Keratinocyte (primary cell): Measurements from ENCODE around the gene CLRN2. TPM values are rescaled to one million over a fixed set of nuclear protein-coding genes. Genes with fewer than 3 reads are reported as not detected.

Source experiments
- DNase-seq: peaks from one replicate; pipeline ENCODE4 v3.0.0-alpha.2; 2011; ENCODE audit warnings: low read depth, missing footprints, low spot score
- FAIRE-seq: peaks from 2 replicates; lab custom pipeline; 2011; peaks lifted over from hg19 to GRCh38; lab: Jason Lieb, UNC
- H2AFZ ChIP-seq: 2 replicates; pipeline ENCODE4 v1.6.0; 2012; ENCODE audit warnings: low read length, control low read depth, inconsistent platforms; ENCODE audit not compliant: control insufficient read depth
- H3K27ac ChIP-seq: 2 replicates; pipeline ENCODE4 v1.5.1; 2011; ENCODE audit warnings: low read length; ENCODE audit not compliant: control insufficient read depth, insufficient read depth
- H3K27me3 ChIP-seq: 3 replicates; pipeline ENCODE4 v1.6.0; 2011; ENCODE audit warnings: low read length; ENCODE audit not compliant: control insufficient read depth, insufficient read depth; ENCODE audit errors: extremely low read depth
- H3K36me3 ChIP-seq, 2 experiments: 2 replicates in 1 of 2; 3 replicates in 1 of 2; pipeline ENCODE4 v1.5.1; 2011; ENCODE audit warnings: low read length in 2 of 2, mild to moderate bottlenecking in 1 of 2; ENCODE audit not compliant: control insufficient read depth in 2 of 2, insufficient read depth in 2 of 2; ENCODE audit errors: extremely low read depth in 1 of 2
- H3K4me1 ChIP-seq: 3 replicates; pipeline ENCODE4 v1.5.1; 2011; ENCODE audit warnings: low read length; ENCODE audit not compliant: control insufficient read depth, insufficient read depth; ENCODE audit errors: extremely low read depth
- H3K4me2 ChIP-seq: 3 replicates; pipeline ENCODE4 v1.6.0; 2011; ENCODE audit warnings: low read depth, low read length; ENCODE audit not compliant: control insufficient read depth, insufficient read depth; ENCODE audit errors: extremely low read depth
- H3K4me3 ChIP-seq, 3 experiments: fragments of 200-600 bp in 1 of 3; sonication (generic) in 1 of 3; 2 replicates in 2 of 3; 3 replicates in 1 of 3; pipeline ENCODE4 v1.5.1; 2011 to 2016; ENCODE audit warnings: low read length in 3 of 3, mild to moderate bottlenecking in 3 of 3, control low read depth in 2 of 3, inconsistent platforms in 1 of 3, low read depth in 1 of 3, mixed read lengths in 1 of 3, mixed run types in 1 of 3, moderate library complexity in 1 of 3; ENCODE audit not compliant: control insufficient read depth in 2 of 3, insufficient read depth in 2 of 3; ENCODE audit errors: extremely low read depth in 1 of 3
- H3K79me2 ChIP-seq: 2 replicates; pipeline ENCODE4 v1.6.0; 2012; ENCODE audit warnings: low read length; ENCODE audit not compliant: control insufficient read depth, insufficient read depth
- H3K9ac ChIP-seq: 3 replicates; pipeline ENCODE4 v1.6.0; 2011; ENCODE audit warnings: low read length; ENCODE audit not compliant: control insufficient read depth, insufficient read depth; ENCODE audit errors: extremely low read depth
- H3K9me1 ChIP-seq: 3 replicates; pipeline ENCODE4 v1.6.0; 2011; ENCODE audit warnings: low read length; ENCODE audit not compliant: control insufficient read depth, insufficient read depth; ENCODE audit errors: extremely low read depth
- H3K9me3 ChIP-seq: 2 replicates; pipeline ENCODE4 v1.5.1; 2012; ENCODE audit warnings: low read depth, low read length; ENCODE audit not compliant: control insufficient read depth
- H4K20me1 ChIP-seq: 3 replicates; pipeline ENCODE4 v1.6.0; 2011; ENCODE audit warnings: low read length; ENCODE audit not compliant: control insufficient read depth, insufficient read depth; ENCODE audit errors: extremely low read depth
- EZH2 ChIP-seq: IDR thresholded peaks from one replicate; pipeline ENCODE4 v1.6.1; 2012; ENCODE audit warnings: inconsistent platforms, mild to moderate bottlenecking, low read length, moderate library complexity
- dilution Hi-C: fragments of 300-500 bp; cut with MboI; formaldehyde crosslinking; loops from one replicate; pipeline ENCODE4 v1.7.0; 2020; ENCODE audit warnings: low sequenced_read_pairs; ENCODE audit not compliant: extremely low pct_ligation_motif_present
- polyA plus RNA-seq, 5 experiments: library from polyadenylated mRNA; depleted of rRNA in 3 of 5; stranded (reverse) in 3 of 5; stranded (forward) in 1 of 5; unstranded in 1 of 5; fragments of >200 nt; gene quantifications; 1 replicate in 1 of 5; 2 replicates in 3 of 5; 3 replicates in 1 of 5; pipeline versions ENCODE4 v1.2.1 to v1.2.3, GENCODE V29; 2011 to 2012; ENCODE audit warnings: missing spikeins in 2 of 5, low read depth in 1 of 5, low replicate concordance in 1 of 5
- TF ChIP-seq, protein P1 (sequence below), 3 experiments: IDR thresholded peaks in 1 of 3; conservative IDR thresholded peaks in 1 of 3; optimal IDR thresholded peaks in 1 of 3; 2 replicates in 2 of 3; 3 replicates in 1 of 3; pipeline versions ENCODE3 to v1.5.1; 2011; ENCODE audit warnings: low read length in 3 of 3, mild to moderate bottlenecking in 3 of 3, moderate library complexity in 2 of 3, control low read depth in 1 of 3, inconsistent platforms in 1 of 3; ENCODE audit not compliant: insufficient read depth in 2 of 3; ENCODE audit errors: extremely low read depth in 1 of 3

Gene CLRN2
- polyA plus RNA-seq, 1 donor (not counting 4 experiments of a cell fraction or from before 2014, with no cell fraction given), result not detected

- dilution Hi-C loops, result no loop called here
- H3K4me2 ChIP-seq, result no peak overlapping the region
- no peak overlapping the region for H3K27ac ChIP-seq
- DNase-seq (no peak), FAIRE-seq (no peak)
- no peak overlapping the region for H3K4me3 ChIP-seq
- H3K9me1 ChIP-seq, result no peaks in the 10 kb centered on the region
- H3K9me3 ChIP-seq, result no peaks in the 10 kb centered on the region
- H3K27me3 ChIP-seq, result peaks cover 3% of the 10 kb centered on the region
- no peaks in the 10 kb centered on the region for H3K36me3 ChIP-seq
- no peak for TF ChIP-seq EZH2
- TF ChIP-seq, protein P1, sequence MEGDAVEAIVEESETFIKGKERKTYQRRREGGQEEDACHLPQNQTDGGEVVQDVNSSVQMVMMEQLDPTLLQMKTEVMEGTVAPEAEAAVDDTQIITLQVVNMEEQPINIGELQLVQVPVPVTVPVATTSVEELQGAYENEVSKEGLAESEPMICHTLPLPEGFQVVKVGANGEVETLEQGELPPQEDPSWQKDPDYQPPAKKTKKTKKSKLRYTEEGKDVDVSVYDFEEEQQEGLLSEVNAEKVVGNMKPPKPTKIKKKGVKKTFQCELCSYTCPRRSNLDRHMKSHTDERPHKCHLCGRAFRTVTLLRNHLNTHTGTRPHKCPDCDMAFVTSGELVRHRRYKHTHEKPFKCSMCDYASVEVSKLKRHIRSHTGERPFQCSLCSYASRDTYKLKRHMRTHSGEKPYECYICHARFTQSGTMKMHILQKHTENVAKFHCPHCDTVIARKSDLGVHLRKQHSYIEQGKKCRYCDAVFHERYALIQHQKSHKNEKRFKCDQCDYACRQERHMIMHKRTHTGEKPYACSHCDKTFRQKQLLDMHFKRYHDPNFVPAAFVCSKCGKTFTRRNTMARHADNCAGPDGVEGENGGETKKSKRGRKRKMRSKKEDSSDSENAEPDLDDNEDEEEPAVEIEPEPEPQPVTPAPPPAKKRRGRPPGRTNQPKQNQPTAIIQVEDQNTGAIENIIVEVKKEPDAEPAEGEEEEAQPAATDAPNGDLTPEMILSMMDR (optimal IDR thresholded peaks at IDR 0.05 in 1 of 3, IDR thresholded peaks at IDR 0.05 in 1 of 3, conservative IDR thresholded peaks at IDR 0.05 in 1 of 3; ENCODE audit: extremely low read depth in 1 of 3, insufficient read depth in 2 of 3, low read length in 3 of 3), result no peak
- H2AFZ ChIP-seq, result no peak overlapping the region
- no peak overlapping the region for H3K9ac ChIP-seq
- H4K20me1 ChIP-seq, result no peaks in the 10 kb centered on the region
- H3K4me1 ChIP-seq, result no peaks in the 10 kb centered on the region
- H3K79me2 ChIP-seq, result no peaks in the 10 kb centered on the region
These were observed 13.7 kb downstream of the CLRN2 start for GRCh38 chr4:17528551-17529165.

DNA sequence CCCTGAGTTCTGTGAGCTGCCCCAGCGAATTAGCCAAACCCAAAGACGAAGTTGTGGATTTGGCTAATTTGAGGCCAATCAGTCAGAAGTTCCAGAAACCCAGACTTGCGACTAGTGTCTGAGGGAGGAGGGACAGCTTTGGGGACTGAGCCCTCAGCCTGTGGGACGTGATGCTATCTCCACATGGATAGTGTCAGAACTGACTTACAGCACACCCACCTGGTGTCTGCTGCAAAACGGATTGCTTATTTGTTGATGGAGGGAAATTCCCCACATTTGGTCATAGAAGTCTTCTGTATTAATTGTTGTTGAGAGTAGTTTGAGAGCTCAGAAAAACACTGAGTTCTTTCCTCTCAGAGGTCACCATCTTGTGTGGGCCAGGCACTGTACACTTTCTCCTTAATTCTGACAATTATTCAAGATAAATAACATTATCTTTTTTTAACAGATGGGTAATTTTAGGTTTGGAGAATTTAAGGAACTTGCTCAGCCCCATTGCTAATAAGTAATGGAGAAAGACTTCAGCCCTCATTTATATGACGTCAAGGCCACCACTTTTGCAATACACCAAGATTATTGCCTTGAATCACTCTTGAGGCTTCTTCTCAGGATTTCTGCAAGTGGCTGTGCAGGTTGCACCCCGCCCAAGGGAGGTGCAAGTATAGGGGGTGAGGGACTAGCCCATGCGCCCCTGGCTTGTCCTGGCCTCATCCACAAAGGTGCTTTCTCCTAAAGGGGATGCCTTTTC is 16.7 kb downstream of the CLRN2 start:
- Histone ChIP-seq H3K9me3 (no peaks in the 10 kb centered on the region), H3K9ac (no peak overlapping the region), H3K4me2 (no peak overlapping the region), H3K4me1 (no peaks in the 10 kb centered on the region), H3K9me1 (no peaks in the 10 kb centered on the region), H3K27ac (no peak overlapping the region), H3K27me3 (peaks cover 3% of the 10 kb centered on the region), H3K79me2 (no peaks in the 10 kb centered on the region), H4K20me1 (no peaks in the 10 kb centered on the region), H3K4me3 (no peak overlapping the region), H3K36me3 (no peaks in the 10 kb centered on the region), H2AFZ (no peak overlapping the region)
- DNase-seq (no peak), FAIRE-seq (no peak)
- TF ChIP-seq EZH2, result no peak
- TF ChIP-seq, protein P1 (optimal IDR thresholded peaks at IDR 0.05 in 1 of 3, IDR thresholded peaks at IDR 0.05 in 1 of 3, conservative IDR thresholded peaks at IDR 0.05 in 1 of 3; ENCODE audit: extremely low read depth in 1 of 3, insufficient read depth in 2 of 3, low read length in 3 of 3), result no peak
- dilution Hi-C loops, result no loop called here
